HL-60/S4 treated with retinoic acid at 250 ng/mL for 4 days and 3 days (cell line): ENCODE measurements around the gene MYH14.

Source experiments
- in situ Hi-C: fragments of 300-500 bp; cut with MboI; formaldehyde crosslinking; loops from 2 replicates; pipeline ENCODE4 v1.7.0; 2022; ENCODE audit warnings: low sequenced_read_pairs

Gene MYH14

GRCh38 chr19:50287331-50287730 lies 83.9 kb downstream of the MYH14 start:
- in situ Hi-C loops = no loop called here

GRCh38 chr19:50288954-50289353 lies 85.5 kb downstream of the MYH14 start:
- in situ Hi-C loops = no loop called here

GRCh38 chr19:50290011-50290410 lies 86.6 kb downstream of the MYH14 start:
- in situ Hi-C loops = no loop called here

GRCh38 chr19:50290775-50291174 lies 87.4 kb downstream of the MYH14 start:
- in situ Hi-C loops = no loop called here

- in situ Hi-C loops = no loop called here
Measured at GRCh38 chr19:50292216-50292827, 88.9 kb downstream of the MYH14 start.

GRCh38 chr19:50293263-50294004 lies 90.0 kb downstream of the MYH14 start:
- in situ Hi-C loops = no loop called here

DNA sequence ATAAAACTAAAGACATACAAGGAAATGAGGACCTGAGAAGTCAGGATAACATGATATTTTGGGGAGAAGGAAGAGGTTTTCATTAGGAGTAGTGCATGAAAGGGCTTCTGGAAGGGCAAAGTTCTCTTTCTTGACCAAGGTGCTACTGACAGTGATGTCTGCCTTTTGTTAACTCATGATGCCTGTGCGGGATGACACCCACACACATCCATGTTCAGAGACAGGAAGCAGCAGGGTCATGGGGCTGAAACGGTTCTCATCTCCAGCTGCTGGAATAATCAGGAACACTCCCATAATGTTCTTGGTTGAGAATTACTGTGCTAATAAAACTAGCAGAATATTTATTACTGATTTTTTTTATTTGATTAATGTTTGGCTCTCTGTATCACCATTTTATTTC lies 96.6 kb downstream of the MYH14 start:
- in situ Hi-C loops = no loop called here

DNA sequence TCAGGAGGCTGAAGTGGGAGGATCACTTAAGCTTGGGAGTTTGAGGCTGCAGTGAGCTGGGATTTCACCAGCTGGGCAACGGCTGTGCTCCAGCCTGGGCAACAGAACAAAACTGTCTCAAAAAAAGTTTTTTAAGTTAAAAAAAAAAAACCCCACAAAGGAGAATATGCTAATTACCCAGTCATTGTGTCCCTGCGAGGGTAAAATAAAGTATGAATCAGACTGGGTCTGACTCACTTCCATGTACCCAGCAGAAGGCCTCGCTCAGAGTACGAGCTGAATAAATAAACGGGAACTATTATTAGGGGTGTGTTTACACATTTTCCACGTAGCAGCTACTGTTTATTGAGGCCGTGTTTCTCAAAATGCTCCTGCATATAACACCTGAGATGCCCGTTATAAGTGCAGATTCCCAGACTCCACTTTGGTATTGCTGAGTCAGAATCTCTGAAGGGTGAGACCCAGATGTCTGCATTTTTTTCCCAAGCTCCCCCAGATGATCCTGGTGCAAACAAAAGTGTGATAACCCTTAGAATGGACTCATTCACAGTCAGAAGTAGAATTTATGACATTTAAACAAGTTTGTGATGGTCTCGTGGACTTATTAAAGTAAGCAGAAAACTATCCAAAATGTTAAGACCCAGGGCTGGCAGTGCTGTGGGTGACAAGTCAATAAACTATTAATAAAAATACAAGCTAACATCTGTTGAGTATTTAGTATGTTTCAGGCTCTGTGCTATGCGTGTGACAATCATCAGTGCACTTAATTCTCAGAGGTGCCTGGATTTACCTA lies 97.6 kb downstream of the MYH14 start:
- in situ Hi-C loops = no loop called here

- in situ Hi-C loops = no loop called here
Measured at GRCh38 chr19:50301607-50301971, 98.2 kb downstream of the MYH14 start.

GRCh38 chr19:50303558-50303957 lies 100.1 kb downstream of the MYH14 start:
- in situ Hi-C loops = no loop called here

GRCh38 chr19:50308991-50309390 lies 105.6 kb downstream of the MYH14 start:
- in situ Hi-C loops = no loop called here

DNA sequence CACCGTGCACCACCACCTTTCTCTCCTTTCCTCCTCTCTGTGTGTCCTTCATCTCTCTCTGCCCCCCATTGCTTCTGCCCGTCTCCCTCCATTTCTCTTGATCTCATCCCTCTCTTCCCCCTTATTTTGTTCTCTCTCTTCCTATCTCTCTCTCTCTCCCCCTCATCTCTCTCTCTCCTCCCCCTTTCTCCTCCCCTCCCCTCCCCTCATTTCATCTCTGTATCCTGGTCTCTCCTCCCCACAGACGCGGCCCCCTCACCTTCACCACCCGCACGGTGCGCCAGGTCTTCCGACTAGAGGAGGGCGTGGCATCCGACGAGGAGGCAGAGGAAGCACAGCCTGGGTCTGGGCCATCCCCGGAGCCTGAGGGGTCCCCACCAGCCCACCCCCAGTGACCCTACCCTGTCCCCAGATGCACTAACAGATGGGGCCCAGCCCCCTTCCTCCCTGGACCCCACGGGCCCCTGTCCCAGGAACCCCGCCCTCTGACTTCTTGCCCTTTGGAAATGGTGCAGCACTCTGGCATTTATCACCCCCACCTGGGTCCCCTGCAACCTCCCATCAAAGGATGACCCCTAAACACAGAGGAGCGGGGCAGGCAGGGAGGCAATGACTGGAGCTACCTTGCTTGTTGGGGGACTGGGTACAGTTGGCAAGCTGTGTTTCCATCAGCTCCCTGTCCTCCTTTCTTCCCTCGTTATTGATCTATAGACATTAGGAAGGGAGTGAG lies 106.1 kb downstream of the MYH14 start:
- in situ Hi-C loops = no loop called here

DNA sequence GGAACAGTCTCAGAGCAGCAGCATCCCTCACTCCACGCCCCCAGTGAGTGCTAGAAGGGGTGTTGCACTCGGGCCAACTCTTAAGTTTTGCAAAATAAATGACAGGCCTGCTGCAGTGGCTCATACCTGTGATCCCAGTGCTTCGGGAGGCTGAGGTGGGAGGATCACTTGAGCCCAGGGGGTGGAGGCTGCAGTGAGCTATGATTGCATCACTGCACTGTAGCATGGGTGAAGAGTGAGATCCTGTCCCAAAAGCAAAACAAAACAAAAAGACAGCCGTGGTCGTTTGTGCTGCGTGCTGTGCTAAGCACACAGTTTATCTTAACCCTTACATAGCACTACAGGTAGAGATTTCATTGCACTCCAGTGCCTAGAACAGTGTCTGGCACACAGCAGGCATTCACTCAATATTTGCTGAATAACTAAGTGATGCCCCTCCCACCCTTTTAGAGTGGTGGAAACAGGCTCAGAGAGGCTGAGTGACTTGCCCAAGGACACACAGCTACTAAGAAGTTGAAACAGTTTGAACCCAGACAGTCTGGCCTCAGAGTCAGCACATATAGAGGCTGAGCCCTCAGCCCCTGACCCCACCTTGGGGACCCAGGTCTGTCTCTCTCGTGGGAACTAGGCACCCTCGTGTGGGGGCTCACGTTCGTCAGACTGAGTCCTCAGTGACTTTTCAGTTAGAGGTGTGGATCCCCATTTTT lies 107.5 kb downstream of the MYH14 start:
- in situ Hi-C loops = no loop called here

DNA sequence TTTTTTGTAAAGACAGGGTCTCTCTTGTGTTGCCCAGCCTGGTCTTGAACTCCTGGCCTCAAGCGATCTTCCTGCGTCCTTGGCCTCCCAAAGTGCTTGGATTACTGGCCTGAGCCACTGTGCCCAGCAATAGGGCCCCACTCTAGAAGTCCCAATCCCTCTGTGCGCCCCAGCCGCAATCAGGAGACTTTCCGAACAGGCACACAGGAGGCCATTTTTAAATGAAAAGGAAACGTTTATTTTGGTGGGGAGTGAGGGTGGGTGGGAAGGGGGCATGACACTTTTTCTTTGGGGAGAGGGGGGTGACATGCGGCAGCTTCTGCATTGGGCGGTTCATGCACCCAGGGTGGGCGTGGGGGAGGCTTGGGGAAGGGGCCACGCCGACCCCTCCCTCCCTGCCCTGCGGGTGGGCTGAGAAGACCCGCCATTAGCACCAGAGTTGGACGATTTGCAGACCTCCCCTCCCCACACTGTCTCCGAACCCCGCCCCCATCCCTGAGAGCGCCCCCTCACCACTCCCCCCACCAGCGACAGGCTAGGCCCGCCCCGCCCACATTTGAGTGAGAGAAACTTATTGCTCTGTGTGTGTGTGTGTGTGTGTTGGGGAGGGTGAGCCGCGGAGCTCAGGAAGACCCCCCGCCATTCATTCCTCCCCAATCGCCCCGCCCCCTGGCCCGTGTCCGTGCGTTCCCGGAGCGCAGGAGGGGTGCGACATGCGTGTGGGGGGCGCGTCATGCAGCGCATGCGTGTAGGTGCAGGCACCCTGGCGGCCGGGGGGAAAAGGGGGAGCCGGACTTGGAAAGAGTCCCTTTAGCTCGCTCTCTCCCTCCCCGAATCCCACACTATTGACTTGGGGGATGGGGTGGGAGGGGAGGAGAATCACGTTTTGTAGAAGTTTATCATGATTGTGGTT lies 108.6 kb downstream of the MYH14 start:
- in situ Hi-C loops = no loop called here

DNA sequence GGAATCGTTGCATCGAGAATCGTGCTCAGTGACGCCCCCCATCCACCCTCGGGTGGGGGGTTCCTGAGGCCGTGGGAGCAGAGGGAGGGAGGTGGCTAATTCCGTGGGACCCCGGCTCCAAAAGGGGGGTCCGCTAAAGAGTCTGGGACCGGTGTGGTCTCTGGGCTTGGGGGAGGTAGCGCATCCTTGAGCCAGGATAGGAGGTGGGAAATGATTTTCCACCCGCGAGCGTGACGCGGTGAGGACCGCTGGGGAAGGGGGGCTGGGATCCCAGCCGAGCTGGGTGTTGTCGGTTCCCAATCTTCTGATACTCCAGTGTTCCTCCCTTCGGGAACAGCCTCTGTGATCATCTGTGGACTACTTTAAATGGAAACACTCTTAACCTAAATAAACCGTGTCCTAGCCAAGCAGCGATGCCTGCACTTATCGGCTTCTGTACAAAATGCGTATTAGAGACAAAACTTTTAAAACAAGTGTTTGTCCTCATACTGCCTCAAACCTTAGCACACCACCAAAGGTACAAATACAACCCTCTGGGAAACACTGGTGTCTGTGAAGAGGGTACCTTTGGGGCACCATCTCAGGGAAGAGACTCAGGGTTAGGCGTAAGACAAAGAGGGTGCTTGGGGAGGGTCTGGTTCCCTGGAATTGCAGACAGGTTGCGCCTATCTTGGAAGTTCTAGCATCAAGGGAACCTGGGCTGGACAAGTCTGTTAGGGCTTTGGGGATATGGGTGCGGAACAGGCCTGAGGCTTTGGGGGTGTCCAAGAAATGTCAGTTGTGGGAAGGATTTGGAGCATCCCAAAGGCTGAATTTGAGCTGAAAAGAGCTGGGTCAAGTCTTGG lies 109.8 kb downstream of the MYH14 start:
- in situ Hi-C loops = no loop called here

DNA sequence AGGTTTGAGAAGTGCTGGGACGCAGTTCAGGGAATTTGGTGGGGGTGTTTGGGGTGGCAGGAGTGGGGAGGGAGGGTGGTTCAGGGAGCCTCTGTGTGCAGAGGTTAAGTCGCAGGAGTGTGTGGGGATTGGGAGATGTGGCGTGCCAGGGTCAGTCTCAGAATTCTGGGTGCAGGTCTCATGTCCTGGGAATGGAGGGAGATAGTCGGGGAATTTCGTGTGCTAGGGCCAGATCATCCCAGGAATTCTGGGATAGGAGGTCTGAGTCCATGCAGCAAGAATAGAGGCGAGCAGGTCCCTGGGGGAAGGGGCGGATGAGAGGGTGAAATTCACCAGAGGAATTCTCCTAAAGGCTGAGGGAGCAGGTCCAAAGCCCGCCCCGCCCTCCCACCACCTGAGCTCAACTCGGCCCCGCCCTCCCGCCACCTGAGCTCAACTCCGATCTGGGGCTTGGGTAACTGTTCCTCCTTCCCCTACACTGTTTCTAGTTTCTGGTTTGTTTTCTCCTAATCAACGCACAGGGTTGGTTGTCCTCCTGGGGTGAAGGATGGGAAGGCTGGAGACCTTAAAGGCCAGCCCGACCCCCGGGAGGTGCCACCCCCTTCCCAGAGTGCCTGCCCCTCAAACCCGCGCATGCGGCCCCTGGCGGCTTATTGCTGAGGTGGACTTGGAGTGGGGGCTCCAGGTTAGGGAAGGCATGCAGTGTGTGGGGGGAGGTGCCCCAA lies 110.6 kb downstream of the MYH14 start:
- in situ Hi-C loops = no loop called here

DNA sequence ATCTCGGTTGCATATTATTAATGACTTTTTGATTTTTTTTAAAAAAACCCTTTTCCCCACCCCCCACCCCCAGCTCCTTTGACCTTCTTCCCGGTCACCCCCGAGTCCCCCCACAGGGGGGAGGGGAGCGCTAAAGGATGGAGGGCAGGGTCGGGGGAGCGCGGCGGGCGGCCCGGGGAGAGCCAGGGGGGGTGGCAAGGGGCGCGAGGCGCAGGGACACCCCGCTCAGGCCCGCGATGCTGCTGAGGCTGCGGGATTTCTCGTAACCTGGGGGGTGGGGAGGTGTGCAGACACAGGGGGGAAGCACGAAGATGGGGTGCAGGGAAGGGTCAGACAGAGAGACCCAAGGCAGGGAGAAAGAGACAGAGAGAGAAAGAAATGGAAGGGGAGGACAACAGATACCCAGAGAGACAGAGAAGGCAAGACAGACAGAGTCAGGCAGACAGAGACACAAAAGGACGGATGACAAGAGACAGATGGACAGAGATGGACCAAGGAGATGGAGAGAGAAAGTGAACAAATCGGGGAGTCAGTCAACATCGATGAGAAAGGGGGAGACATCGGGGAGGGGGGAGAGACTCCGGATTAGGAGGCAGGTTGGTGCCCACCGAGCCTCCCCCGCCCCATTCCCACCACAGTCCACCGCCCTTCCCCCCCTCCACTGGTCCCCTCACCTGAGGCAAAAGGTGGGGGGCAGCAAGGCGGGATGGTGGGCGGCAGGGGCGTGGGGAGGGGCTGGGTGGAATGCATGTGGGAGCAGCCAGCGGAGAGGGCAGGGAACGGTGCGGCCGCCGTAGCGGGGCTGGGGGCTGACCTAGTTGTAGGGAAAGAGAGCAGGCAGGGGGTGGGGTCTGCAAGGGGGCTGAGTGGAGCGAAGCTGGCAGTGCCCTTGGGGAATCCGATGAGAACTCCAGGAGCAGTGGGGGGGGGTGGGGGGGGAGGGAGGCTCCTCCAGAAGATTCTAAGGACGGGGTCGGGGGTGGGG lies 111.6 kb downstream of the MYH14 start:
- in situ Hi-C loops = no loop called here
